CD14-positive monocyte (primary cell): ENCODE results near the gene CEBPZOS. TPM values are rescaled to one million over a fixed set of nuclear protein-coding genes. Genes with fewer than 3 reads are reported as not detected.

ENCODE experiments used
- DNase-seq, 3 donors: peaks; one replicate each; pipeline ENCODE4 v3.0.0-alpha.2; 2011 to 2022
- H2AFZ ChIP-seq: 2 replicates; pipeline ENCODE4 v1.6.0; 2012; ENCODE audit warnings: mild to moderate bottlenecking, low read depth, low read length, inconsistent platforms; ENCODE audit not compliant: insufficient read depth, poor library complexity, severe bottlenecking
- H3K27ac ChIP-seq, 2 donors: 1 replicate in 1 of 2; 2 replicates in 1 of 2; pipeline ENCODE4 v1.5.1; 2012 to 2013; ENCODE audit warnings: low read length in 2 of 2, control low read depth in 1 of 2, inconsistent platforms in 1 of 2, low read depth in 1 of 2, mild to moderate bottlenecking in 1 of 2
- H3K27me3 ChIP-seq, 2 donors: one replicate each; pipeline versions ENCODE4 v1.6.0 to v1.6.1; 2011 to 2013; ENCODE audit warnings: low read length in 2 of 2; ENCODE audit not compliant: control insufficient read depth in 2 of 2, insufficient read depth in 2 of 2
- H3K36me3 ChIP-seq, 2 donors: replicated peaks in 1 of 2; 1 replicate in 1 of 2; 2 replicates in 1 of 2; pipeline versions ENCODE4 v1.5.1 to v1.6.1; 2012 to 2013; ENCODE audit warnings: low read length in 2 of 2, control low read depth in 1 of 2, inconsistent platforms in 1 of 2, mild to moderate bottlenecking in 1 of 2; ENCODE audit not compliant: insufficient read depth in 2 of 2, control insufficient read depth in 1 of 2
- H3K4me1 ChIP-seq, 2 donors: 1 replicate in 1 of 2; 2 replicates in 1 of 2; pipeline versions ENCODE4 v1.5.1 to v1.6.1; 2012 to 2013; ENCODE audit warnings: low read length in 2 of 2, control low read depth in 1 of 2, inconsistent platforms in 1 of 2, mild to moderate bottlenecking in 1 of 2, moderate library complexity in 1 of 2; ENCODE audit not compliant: insufficient read depth in 2 of 2, control insufficient read depth in 1 of 2
- H3K4me2 ChIP-seq: replicated peaks from 2 replicates; pipeline ENCODE3; 2012; ENCODE audit warnings: low read length, moderate library complexity, mild to moderate bottlenecking; ENCODE audit not compliant: poor library complexity, severe bottlenecking; ENCODE audit errors: extremely low read depth
- H3K4me3 ChIP-seq, 3 experiments: fragments of 200-600 bp in 1 of 3; sonication (generic) in 1 of 3; replicated peaks in 1 of 3; 1 replicate in 2 of 3; 2 replicates in 1 of 3; pipeline ENCODE4 v1.5.1; 2011 to 2013; ENCODE audit warnings: low read length in 3 of 3, mild to moderate bottlenecking in 3 of 3, control low read depth in 2 of 3, low read depth in 2 of 3, inconsistent platforms in 1 of 3, moderate library complexity in 1 of 3
- H3K79me2 ChIP-seq: 2 replicates; pipeline ENCODE4 v1.6.0; 2012; ENCODE audit warnings: mild to moderate bottlenecking, control low read depth, inconsistent platforms, low read length, moderate library complexity; ENCODE audit not compliant: insufficient read depth
- H3K9ac ChIP-seq: 2 replicates; pipeline ENCODE4 v1.6.0; 2017; ENCODE audit warnings: low read length, mild to moderate bottlenecking; ENCODE audit not compliant: insufficient read depth, poor library complexity, severe bottlenecking
- H3K9me3 ChIP-seq, 2 donors: replicated peaks in 1 of 2; 1 replicate in 1 of 2; 2 replicates in 1 of 2; pipeline versions ENCODE4 v1.5.1 to v1.6.1; 2012 to 2013; ENCODE audit warnings: low read length in 2 of 2, control low read depth in 1 of 2; ENCODE audit not compliant: control insufficient read depth in 1 of 2, insufficient read depth in 1 of 2
- H4K20me1 ChIP-seq: 2 replicates; pipeline ENCODE4 v1.6.0; 2012; ENCODE audit warnings: mild to moderate bottlenecking, low read length, control low read depth, moderate library complexity; ENCODE audit not compliant: insufficient read depth
- H3K27ac Mint-ChIP-seq, 7 donors: one replicate each; pipeline ENCODE4 v1.8.0; 2020; ENCODE audit warnings: mild to moderate bottlenecking in 7 of 7, mixed read lengths in 7 of 7, moderate library complexity in 6 of 7, inconsistent platforms in 2 of 7
- H3K27me3 Mint-ChIP-seq, 3 donors: one replicate each; pipeline ENCODE4 v1.8.0; 2021 to 2022; ENCODE audit warnings: low read depth in 3 of 3, mild to moderate bottlenecking in 3 of 3, mixed read lengths in 3 of 3, moderate library complexity in 3 of 3, inconsistent platforms in 1 of 3
- H3K36me3 Mint-ChIP-seq, 2 donors: one replicate each; pipeline ENCODE4 v1.8.0; 2020; ENCODE audit warnings: mixed read lengths in 2 of 2, inconsistent platforms in 1 of 2, mild to moderate bottlenecking in 1 of 2
- H3K4me1 Mint-ChIP-seq: one replicate; pipeline ENCODE4 v1.8.0; 2020; ENCODE audit warnings: mild to moderate bottlenecking, mixed read lengths
- H3K4me3 Mint-ChIP-seq, 2 donors: one replicate each; pipeline ENCODE4 v1.8.0; 2020; ENCODE audit warnings: mild to moderate bottlenecking in 2 of 2, mixed read lengths in 2 of 2, moderate library complexity in 1 of 2
- H3K9me3 Mint-ChIP-seq, 7 donors: one replicate each; pipeline ENCODE4 v1.8.0; 2020 to 2022; ENCODE audit warnings: mixed read lengths in 7 of 7, mild to moderate bottlenecking in 6 of 7, moderate library complexity in 6 of 7, inconsistent platforms in 2 of 7
- WGBS: methylation state at CpG from one replicate; pipeline ENCODE4 v1.1.5; 2013; ENCODE audit warnings: missing lambda C conversion rate; ENCODE audit not compliant: insufficient coverage; 5-methylcytosine and 5-hydroxymethylcytosine counted together
- intact Hi-C, 2 donors: fragments of 100-400 bp; cut with micrococcal nuclease; formaldehyde crosslinking; loops; one replicate each; pipeline versions ENCODE4 v1.15.0 to v1.15.1; 2023
- polyA plus RNA-seq, 3 donors: library from polyadenylated mRNA; depleted of rRNA in 1 of 3; unstranded in 2 of 3; stranded (reverse) in 1 of 3; fragments of 300-500 nt in 2 of 3; fragments of >200 nt in 1 of 3; fragmentation: Illumina TruSeq in 2 of 3; gene quantifications; 1 replicate in 2 of 3; 2 replicates in 1 of 3; pipeline ENCODE4 v1.2.3, GENCODE V29; 2012 to 2021
- TF ChIP-seq, protein P1 (sequence below): fragments of 200-600 bp; IDR thresholded peaks from one replicate; pipeline ENCODE4 v1.8.0; 2022; ENCODE audit warnings: antibody characterized with exemption, mild to moderate bottlenecking

The CEBPZOS gene
- polyA plus RNA-seq, 3 donors: 12.6 to 19.3 (median 18.2) TPM

DNA sequence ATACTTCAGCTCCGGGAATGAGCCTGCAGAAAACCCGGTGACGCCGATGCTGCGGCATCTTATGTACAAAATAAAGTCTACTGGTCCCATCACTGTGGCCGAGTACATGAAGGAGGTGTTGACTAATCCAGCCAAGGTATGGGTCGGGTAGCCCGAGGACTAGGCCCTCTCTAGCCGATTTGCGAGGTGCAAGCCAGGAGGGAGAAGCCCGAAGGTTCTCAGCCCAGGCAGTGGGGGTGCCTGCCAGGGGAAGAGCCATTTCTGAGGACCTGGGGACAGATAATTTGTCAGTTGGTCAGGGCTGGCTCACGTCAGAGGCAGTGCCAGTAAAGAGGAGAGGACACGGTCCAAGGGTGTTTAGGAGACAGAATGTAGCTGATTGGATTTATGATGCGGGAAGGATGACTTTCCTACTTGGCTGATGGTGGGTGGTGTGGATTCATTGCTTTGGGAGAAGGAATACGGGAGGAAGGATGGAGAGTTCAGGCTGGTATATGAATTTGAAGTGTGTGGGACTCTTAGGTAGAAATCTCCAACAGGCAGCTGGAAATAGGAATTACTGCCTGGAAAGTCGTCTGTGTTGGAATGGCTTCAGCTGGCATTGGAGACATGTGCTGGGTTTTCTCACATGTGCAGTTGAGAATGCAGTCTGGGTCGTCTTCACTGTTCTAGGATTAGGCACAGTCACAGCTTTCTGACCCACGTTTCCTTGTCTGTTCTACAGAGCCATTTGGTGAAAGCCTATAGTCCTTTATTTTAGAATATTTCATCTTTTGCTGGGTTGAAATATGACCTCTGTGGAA is 36.0 kb downstream of the CEBPZOS start:
- Histone ChIP-seq H3K27me3 (no peaks in the 10 kb centered on the region), H3K79me2 (peaks cover 78% of the 10 kb centered on the region), H3K9me3 (no peaks in the 10 kb centered on the region), H3K9ac (peak overlapping the region; percentile 88), H2AFZ (peak overlapping the region; percentile 97), H3K36me3 (peaks cover 26 to 30% of the 10 kb centered on the region in 2 donors), H3K4me2 (peak overlapping the region; percentile 97), H3K27ac (peak overlapping the region; percentile 86 to 96), H3K4me1 (peaks cover 23 to 27% of the 10 kb centered on the region in 2 donors), H3K4me3 (peak overlapping the region; percentile 70 to 96 (median 87)), H4K20me1 (peaks cover 12% of the 10 kb centered on the region)
- Mint-ChIP-seq H3K36me3 (peaks cover 38 to 42% of the 10 kb centered on the region in 2 donors), H3K4me3 (no peak overlapping the region), H3K27ac (no peak overlapping the region), H3K27me3 (no peaks in the 10 kb centered on the region), H3K4me1 (no peaks in the 10 kb centered on the region), H3K9me3 (peaks cover 0 to 3% (median 0%) of the 10 kb centered on the region in 7 donors)
- WGBS: 33% methylated on average over 13 of the region's 18 CpGs
- DNase-seq: peak in 1 of 3 donors; percentile 1
- TF ChIP-seq, protein P1, sequence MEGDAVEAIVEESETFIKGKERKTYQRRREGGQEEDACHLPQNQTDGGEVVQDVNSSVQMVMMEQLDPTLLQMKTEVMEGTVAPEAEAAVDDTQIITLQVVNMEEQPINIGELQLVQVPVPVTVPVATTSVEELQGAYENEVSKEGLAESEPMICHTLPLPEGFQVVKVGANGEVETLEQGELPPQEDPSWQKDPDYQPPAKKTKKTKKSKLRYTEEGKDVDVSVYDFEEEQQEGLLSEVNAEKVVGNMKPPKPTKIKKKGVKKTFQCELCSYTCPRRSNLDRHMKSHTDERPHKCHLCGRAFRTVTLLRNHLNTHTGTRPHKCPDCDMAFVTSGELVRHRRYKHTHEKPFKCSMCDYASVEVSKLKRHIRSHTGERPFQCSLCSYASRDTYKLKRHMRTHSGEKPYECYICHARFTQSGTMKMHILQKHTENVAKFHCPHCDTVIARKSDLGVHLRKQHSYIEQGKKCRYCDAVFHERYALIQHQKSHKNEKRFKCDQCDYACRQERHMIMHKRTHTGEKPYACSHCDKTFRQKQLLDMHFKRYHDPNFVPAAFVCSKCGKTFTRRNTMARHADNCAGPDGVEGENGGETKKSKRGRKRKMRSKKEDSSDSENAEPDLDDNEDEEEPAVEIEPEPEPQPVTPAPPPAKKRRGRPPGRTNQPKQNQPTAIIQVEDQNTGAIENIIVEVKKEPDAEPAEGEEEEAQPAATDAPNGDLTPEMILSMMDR: no peak
- intact Hi-C loops: loop anchor here (5.0 kb wide), 1 partner anchor 35 kb away; the partner anchor contains the start of gene CEBPZOS (in 2 of the 2)

DNA sequence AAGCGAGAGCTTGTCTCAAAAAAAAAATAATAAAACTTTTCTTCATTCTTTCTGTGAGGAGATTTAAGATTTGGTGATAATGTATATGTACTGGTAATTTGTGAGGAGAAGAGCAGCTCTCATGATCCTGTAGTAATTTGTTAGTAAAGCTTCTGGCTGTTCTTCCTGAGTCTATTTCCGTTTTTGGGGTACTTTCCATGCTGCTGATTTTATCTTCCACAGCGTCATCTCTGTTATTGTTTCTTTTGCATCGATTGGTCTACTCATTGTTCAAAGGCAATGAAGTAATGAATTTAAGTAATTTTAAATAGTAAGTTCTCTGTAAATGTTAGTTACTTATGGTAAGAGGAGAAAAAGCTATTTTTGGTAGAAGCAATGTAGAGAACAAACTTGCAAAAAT is 47.1 kb downstream of the CEBPZOS start:
- H3K9me3 ChIP-seq: no peaks in the 10 kb centered on the region
- Mint-ChIP-seq H3K36me3 (peaks cover 80 to 93% of the 10 kb centered on the region in 2 donors), H3K4me1 (no peaks in the 10 kb centered on the region)

More for the DNA sequence above, 47.1 kb downstream of the CEBPZOS start:
- Mint-ChIP-seq H3K27me3 (no peaks in the 10 kb centered on the region), H3K9me3 (no peaks in the 10 kb centered on the region), H3K4me3 (no peak overlapping the region), H3K27ac (no peak overlapping the region)
- H3K27me3 ChIP-seq: no peaks in the 10 kb centered on the region
- H2AFZ ChIP-seq: no peak overlapping the region
- H3K4me3 ChIP-seq: no peak overlapping the region
- TF ChIP-seq, protein P1: no peak
- 100% methylated on average over 3 of the region's 4 CpGs for WGBS
- no peak overlapping the region for H3K27ac ChIP-seq
- peaks cover 89 to 98% of the 10 kb centered on the region in 2 donors for H3K36me3 ChIP-seq
- H4K20me1 ChIP-seq: no peaks in the 10 kb centered on the region
- intact Hi-C loops: no loop called here
- no peak overlapping the region for H3K4me2 ChIP-seq
- H3K79me2 ChIP-seq: no peaks in the 10 kb centered on the region
- DNase-seq: no peak
- H3K9ac ChIP-seq: no peak overlapping the region
- H3K4me1 ChIP-seq: no peaks in the 10 kb centered on the region
